ENCODE measurements around the gene ALPL.
"Not testable (repeated sequence)": the region's sequence is repeated elsewhere in the genome, so short reads cannot be mapped to it uniquely, and the experiment has no call there.

ALPL gene

GRCh38 chr1:21509351-21510112, at the start of gene ALPL:
Gene ALPL, plus strand, starts transcription at chr1:21509423. Its CDS starts 44,659 bp downstream, at chr1:21554082.
- Histone ChIP-seq H3K4me1 (ENCODE audit: control insufficient read depth, insufficient read depth, low read length) (no peaks in the 10 kb centered on the region), H3K9me3 (ENCODE audit: control insufficient read depth, insufficient read depth, low read depth, low read length) (no peaks in the 10 kb centered on the region), H3K36me3 (ENCODE audit: control insufficient read depth in 2 of 2, insufficient read depth in 1 of 2, low read length in 2 of 2) (no peaks in the 10 kb centered on the region), H3K27ac (ENCODE audit: extremely low read depth, low read depth, low read length) (no peak within 1 kb of the TSS), H3K4me3 (ENCODE audit: low read depth, low read length) (peak within 1 kb of the TSS; percentile 23)
- CTCF ChIA-PET, result interaction anchor here (0.8 to 2.0 kb wide), 9 partner anchors 9 to 439 kb away, joined by 3 to 8 read pairs (median 4); no protein-coding TSS in a partner anchor
- POLR2A ChIA-PET, result no interaction called here
- TF ChIP-seq ZNF404 (tag by site-specific recombination; IDR thresholded peaks at IDR 0.05), result no peak
- TF ChIP-seq ZNF792 (tag by site-specific recombination; IDR thresholded peaks at IDR 0.05), result no peak
- TF ChIP-seq FEZF1 (tag by site-specific recombination; IDR thresholded peaks at IDR 0.05), result no peak
- 0 out of 2 replicates have a peak, but pooled peaks have one; percentile 24 for TF ChIP-seq GLIS2 (tag by site-specific recombination; IDR thresholded peaks at IDR 0.05)
- TF ChIP-seq ZNF138 (tag by site-specific recombination; IDR thresholded peaks at IDR 0.05; ENCODE audit: borderline replicate concordance), result no peak
- no peak for TF ChIP-seq ZNF2 (tag by site-specific recombination; IDR thresholded peaks at IDR 0.05)
- peak; percentile 13 for TF ChIP-seq ZFHX2 (tag by site-specific recombination; conservative IDR thresholded peaks at IDR 0.05)
- TF ChIP-seq ZNF362 (tag by site-specific recombination; IDR thresholded peaks at IDR 0.05), result no peak
- no peak for TF ChIP-seq ZNF274 (IDR thresholded peaks at IDR 0.05; ENCODE audit: low read length)
- no peak for TF ChIP-seq ZNF274 (tag by site-specific recombination; IDR thresholded peaks at IDR 0.05; ENCODE audit: borderline replicate concordance)
- no peak for TF ChIP-seq ZNF292 (tag by site-specific recombination; IDR thresholded peaks at IDR 0.05; ENCODE audit: borderline replicate concordance, low read depth)
- TF ChIP-seq KLF7 (tag by site-specific recombination; IDR thresholded peaks at IDR 0.05; ENCODE audit: borderline replicate concordance), result no peak
- no peak for TF ChIP-seq WT1 (tag by site-specific recombination; IDR thresholded peaks at IDR 0.05)
- TF ChIP-seq ZBTB7A (tag by site-specific recombination; IDR thresholded peaks at IDR 0.05; ENCODE audit: low read depth), result no peak
- no peak for TF ChIP-seq ZNF394 (tag by site-specific recombination; IDR thresholded peaks at IDR 0.05; ENCODE audit: borderline replicate concordance)
- no peak for TF ChIP-seq ZNF23 (tag by site-specific recombination; IDR thresholded peaks at IDR 0.05; ENCODE audit: borderline replicate concordance)
- no peak for TF ChIP-seq ZNF549 (tag by site-specific recombination; IDR thresholded peaks at IDR 0.05)
- no peak for TF ChIP-seq MYNN (tag by site-specific recombination; IDR thresholded peaks at IDR 0.05; ENCODE audit: borderline replicate concordance)
- TF ChIP-seq ZNF513 (tag by site-specific recombination; IDR thresholded peaks at IDR 0.05), result no peak

GRCh38 chr1:21465127-21465526, 44.1 kb upstream of the ALPL start:
- H3K36me3 ChIP-seq (ENCODE audit: control insufficient read depth in 2 of 2, insufficient read depth in 1 of 2, low read length in 2 of 2), result peaks cover 0 to 15% of the 10 kb centered on the region in 2 experiments; a peak in 1 of 3 replicates
- H3K9me3 ChIP-seq (ENCODE audit: control insufficient read depth, insufficient read depth, low read depth, low read length); POLR2A ChIA-PET; H3K4me1 ChIP-seq (ENCODE audit: control insufficient read depth, insufficient read depth, low read length); H3K4me3 ChIP-seq (ENCODE audit: low read depth, low read length); CTCF ChIA-PET; H3K27ac ChIP-seq (ENCODE audit: extremely low read depth, low read depth, low read length): not testable (repeated sequence)

GRCh38 chr1:21467946-21468345, 41.3 kb upstream of the ALPL start:
- CTCF ChIA-PET, result interaction anchor here (0.6 to 1.6 kb wide), 2 partner anchors 9 to 98 kb away, joined by 3 to 4 read pairs; no protein-coding TSS in a partner anchor
- H3K4me3 ChIP-seq (ENCODE audit: low read depth, low read length); H3K9me3 ChIP-seq (ENCODE audit: control insufficient read depth, insufficient read depth, low read depth, low read length); H3K4me1 ChIP-seq (ENCODE audit: control insufficient read depth, insufficient read depth, low read length); POLR2A ChIA-PET; H3K27ac ChIP-seq (ENCODE audit: extremely low read depth, low read depth, low read length): not testable (repeated sequence)
- H3K36me3 ChIP-seq (ENCODE audit: control insufficient read depth in 2 of 2, insufficient read depth in 1 of 2, low read length in 2 of 2), result peaks cover 0 to 42% of the 10 kb centered on the region in 2 experiments; a peak in 1 of 3 replicates
